NCI-H2171 (cell line): Measurements from ENCODE around the gene ATP11C.
"Not testable (repeated sequence)": the region's sequence is repeated elsewhere in the genome, so short reads cannot be mapped to it uniquely, and the experiment has no call there.

Experiments
- DNase-seq: peaks from one replicate; lab custom pipeline; 2025; lab: John Stamatoyannopoulos, UW

The ATP11C gene

DNA sequence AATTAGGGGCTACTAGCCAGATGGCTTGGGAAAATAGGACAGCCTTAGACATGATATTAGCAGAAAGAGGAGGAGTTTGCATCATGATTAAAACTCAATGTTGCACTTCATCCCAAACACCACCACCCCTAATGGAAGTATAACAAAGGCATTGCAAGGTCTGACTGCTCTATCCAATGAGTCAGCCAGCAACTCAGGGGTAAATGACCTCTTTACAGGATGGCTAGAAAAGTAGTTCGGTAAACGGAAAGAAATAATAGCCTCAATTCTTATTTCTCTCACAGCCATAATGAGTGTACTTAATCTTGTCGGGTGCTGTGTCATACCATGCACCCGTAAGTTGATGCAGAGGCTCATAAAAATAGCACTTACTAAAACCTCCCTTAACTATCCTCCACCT, 76.0 kb downstream of the ATP11C start:
- DNase-seq = not testable (repeated sequence)

DNA sequence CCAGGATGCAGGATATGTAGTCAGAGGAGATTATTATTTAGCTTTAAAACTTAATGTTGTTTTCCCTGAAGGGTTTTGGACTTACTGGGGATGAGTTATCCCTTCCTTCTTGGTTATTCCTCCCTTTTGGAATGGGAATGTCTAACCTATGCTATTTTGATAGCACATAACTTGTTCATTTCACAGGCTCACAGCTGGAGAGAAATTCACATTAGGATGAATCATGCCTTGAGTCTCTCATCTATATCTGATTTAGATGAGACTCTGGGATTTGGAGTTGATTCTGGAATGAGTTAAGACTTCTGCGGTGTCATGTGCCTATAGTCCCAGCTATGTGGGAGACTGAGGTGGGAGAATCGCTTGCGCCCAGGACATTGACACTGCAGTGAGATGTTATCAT, 81.1 kb downstream of the ATP11C start:
- DNase-seq = no peak

DNA sequence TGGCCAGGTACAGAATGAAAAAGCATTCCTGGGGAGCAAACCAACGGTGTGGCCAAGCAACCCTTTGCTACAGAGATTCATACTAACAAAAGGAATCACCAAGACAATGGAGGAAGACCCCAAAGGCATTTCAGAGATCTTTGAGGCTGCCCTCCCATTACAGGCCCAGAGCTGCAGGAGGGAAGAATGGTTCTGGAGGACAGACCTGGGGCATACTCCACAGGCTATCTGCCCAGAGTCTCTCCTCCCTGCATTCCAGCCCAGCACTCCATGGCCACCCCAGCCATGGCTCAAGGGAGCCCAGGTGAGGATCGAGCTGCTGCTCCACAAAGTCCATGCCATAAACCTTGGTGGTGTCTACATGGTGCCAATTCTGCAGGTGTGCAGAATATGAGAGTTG, 81.9 kb downstream of the ATP11C start:
- DNase-seq = no peak

DNA sequence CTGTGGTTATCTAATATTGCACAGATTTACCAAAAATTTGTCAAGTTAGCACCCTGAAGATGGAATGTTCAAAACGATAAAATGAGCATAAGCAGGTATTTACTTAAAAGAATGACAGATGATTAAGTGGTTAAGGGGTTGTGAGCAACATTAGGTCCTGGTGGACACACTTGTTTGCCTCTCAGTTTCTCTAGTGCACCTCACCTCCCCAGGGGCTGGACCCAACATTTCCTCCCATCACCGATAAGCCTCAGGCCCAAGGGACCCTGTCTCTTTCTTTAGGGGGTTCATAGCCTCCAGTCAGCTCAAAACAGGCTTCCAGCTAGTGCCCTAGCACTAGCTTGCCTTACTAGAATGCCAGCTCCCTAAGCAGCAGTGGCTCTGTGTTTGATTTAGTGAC, 88.0 kb downstream of the ATP11C start:
- no peak for DNase-seq

DNA sequence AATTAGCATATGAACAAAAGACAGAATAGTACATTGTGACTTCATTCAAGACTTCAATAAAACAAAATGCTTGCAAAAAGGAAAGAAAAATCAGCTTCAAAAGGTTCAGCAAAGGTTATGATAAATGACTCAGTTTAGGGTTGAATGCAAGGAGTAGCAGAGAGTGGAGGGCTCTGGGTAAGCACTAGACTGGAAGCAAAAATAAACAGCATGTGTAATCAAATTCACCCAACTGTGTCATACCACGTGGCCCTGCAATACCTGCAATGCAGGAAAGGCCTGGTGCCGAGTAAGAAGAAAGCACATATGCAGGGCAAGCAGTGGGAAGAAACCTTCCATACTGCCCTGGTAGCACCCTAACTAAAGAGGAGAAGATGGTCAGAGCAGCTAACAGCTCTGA, 88.7 kb downstream of the ATP11C start:
- no peak for DNase-seq

DNA sequence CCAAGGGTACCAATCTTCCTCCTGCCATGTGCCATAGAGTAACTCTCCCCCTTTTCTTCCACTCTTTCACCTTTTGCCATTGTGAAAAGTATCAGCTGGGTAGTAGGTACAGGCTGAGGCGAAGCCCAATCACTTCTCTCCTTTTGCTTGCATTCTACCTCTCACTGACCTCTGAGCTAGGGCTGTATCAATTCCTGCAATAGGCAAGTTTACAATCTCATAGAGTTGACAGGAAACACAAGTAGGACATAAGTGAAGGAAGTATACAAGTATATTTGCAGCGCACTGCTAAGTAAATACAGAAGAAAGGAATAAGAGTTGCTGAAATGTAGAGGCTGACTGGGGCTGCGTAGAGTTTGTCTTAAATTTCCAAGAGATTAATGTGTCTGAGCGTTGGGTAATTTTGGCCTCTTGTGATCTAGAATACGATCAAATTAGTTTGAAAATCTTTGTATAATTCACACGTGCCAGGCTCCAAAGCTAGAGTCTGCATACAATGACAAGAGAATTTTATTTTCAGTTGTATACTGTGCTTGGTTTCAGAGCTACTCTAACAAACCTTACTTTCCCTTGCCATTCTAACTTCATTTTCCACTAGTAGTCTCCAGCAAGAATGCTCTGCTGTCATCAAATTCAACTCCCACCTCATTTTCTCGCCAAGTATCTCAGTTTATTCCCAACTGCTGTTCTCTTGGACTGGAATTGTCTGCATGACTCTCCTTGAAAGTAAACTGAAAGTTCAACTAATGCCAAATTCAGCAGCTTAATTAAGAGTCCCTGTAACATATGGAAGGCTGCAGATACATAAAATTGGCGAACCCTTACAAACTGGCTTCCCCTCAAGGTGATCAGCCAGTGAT, 90.3 kb downstream of the ATP11C start:
- no peak for DNase-seq

DNA sequence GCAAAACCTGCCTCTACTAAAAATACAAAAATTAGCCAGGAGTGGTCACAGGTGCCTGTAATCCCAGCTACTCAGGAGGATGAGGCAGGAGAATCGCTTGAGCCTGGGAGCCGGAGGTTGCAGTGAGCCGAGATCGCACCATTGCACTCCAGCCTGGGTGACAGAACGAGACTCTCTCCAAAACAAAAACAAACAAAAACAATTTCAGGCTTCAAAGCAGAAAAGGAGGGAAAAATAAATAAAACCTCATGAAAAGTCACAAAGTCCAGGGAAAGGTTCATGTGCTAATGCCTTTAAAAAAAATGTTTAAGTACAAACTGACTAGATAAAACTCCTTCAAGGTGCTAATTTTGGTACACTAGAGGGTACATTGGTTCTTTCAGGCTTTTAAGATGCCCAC, 96.5 kb downstream of the ATP11C start:
- DNase-seq = not testable (repeated sequence)

DNA sequence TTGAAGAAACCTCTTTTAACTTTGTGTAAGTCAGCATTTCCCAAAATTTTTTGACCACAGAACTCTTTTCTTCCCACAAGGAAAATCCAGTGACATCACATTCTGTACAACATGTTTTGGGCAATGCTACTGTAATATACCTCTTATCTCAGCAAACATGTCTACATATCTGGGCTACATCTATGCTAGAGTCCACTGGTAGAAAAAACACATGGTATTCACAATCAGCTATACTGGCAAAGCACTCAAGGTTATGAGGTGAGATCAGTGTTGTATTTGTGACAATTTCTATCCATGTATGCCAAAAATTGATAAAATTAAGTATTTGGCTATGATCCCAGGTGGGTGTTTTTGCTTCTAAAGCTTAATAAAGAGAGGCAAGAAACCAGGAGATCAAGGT, 98.0 kb downstream of the ATP11C start:
- no peak for DNase-seq

DNA sequence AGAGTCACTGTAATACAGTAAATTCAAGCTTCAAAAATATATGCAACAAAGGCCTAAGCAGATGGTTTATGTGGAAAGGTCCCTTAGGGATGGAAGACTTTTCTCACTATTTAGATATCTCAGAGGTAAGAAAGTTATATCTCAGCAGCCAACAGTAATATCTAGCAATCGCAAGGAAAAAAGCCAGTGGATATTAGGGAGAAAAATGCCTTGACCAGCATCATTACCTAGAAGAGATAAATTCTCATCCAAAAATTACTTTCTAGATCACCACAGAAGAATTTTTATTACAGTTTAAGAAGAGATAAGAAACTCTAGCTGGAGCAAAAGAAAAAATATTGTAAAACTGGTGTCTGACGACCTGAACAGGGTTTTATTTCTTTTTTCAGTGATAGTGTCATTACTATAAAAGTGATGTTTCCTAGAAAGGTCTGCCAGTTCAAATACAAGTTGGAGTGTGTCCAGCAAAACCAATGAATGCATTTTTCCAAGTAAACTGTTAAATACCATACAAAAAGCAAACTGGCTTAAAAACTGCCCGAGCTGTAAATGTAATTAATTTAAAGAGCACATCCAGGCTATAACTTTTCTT, 100.0 kb downstream of the ATP11C start:
- no peak for DNase-seq

DNA sequence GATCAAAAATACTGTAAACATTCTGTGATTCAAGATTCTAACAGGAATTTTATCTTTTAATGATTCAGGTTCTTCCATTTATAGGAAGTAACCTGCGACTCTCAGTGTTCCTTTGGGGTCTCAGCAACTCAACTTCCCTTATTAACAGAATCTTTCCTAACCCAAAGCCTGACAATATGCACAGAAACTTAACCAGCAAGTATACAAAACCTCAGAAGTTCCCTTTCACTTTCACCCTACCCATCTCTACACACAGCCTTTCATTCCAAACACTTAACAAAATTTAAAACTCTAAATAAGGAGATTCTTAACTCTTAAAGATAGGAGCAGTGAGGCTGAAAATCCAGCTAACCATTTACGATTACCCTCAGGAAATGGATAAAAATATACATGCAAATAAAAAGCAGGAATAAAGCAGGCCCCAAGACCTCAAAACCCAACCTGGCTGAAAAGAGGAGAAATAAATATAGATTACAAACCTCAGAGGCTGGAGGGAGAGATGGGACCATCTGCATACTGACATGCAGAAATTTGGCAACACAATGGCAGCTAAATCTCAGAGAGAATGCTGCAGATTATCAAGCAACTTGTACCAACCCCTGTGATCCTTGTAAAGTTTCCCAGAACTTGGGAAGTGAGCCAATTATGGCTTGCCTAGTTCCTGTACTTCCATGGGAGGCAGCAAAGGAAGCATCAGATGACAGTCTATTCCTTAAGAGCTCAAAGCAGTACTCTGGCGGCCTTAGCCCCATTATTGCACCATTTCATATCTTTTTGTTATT, 101.0 kb downstream of the ATP11C start:
- DNase-seq = no peak

DNA sequence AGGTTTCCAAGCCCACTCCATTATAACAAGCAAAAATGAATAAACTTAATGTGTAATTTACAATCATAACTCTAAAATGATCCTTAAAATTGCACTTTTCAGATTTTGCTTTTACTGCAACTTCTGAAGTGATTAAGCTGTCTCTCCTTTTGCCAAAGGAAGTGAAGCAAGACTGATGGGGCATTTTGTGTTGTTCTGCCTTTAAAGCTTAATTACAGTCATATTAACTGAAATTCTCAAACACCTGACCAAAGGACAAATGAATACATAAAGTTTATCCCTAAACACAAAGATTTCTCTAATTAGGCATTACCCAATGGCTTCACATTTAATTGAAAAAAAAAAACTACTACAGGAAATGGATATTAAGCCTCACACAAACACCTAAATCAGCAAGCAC, 101.8 kb downstream of the ATP11C start:
- DNase-seq = no peak

DNA sequence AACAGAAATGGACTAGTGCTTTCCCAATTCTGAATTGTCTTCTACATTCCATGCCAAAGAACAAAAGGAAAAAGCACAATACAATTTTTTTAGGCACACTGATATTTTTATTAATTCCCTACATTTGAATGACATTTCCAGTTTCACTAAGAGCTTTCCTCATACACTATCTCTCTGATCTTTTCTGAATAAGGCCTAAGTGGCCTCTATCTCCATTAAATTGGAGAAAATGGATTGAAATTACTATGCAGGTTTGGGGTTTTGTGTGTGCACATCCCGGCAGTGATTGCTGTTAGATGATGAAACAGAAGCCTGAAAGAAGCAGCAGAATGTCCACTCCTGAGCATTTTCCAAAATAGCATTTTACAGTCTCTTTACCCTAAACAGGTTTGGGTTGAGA, 104.0 kb downstream of the ATP11C start:
- DNase-seq = no peak

DNA sequence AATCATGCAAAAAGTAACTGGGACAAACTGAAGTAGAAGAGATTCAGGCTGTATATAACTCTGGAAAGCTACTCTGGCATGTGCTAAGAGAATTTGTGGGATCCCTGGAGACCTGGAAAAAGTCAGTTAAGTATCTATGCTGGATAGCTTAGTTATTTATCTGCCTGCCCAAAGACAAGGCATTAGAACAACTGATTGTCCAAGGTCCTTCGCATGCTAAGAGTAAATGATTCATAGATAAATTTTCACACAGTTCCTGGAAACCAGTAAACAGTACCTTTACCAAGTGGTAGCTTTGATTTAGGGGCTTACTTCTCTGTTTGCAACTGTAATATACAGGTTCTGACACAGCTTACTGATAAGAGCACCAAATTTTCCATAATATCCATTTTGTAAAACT, 104.8 kb downstream of the ATP11C start:
- no peak for DNase-seq

DNA sequence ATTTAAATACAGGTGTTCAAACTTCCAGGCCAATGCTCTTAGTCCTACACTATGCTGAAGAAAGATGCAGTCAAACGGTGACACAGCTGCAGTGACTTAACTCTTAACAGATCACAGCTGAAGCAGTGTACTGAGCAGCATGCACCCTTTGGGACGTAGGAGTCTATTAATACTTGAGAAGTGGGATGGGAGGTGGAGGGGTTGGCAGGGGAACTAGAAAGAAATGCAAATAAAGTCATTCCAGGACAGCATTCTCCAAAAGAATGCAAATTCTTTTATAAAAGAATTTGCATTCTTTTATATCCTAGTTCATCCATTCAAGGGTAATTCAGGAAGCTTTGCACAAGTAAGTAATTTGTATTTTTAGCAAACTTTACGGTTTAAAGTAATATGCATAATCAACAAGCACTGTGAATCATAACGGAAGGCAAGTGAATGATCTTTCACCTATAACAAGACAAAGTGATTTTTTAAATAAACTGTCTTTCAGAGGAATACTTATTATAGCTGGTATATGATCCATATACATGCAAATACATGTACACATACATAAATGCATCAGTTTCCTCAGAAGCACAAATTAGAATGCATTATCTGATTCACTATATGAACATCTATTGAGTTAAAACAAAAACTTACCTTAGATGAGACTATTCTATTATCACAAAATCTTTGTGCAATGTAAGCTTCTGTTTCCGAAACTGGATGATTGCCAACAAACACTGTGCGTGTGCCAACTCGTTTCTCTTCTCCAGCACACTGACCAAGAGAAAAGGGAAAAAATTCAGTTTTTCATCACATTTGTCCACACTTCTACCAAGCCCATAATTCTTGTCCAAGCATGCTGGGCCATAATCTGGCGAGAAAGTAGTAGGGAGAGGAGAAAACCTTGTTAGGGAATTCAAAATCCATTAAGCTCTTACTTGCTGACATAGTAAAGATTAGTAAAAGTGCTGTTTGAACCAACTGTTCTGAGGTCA, 106.5 kb downstream of the ATP11C start:
- DNase-seq = no peak

DNA sequence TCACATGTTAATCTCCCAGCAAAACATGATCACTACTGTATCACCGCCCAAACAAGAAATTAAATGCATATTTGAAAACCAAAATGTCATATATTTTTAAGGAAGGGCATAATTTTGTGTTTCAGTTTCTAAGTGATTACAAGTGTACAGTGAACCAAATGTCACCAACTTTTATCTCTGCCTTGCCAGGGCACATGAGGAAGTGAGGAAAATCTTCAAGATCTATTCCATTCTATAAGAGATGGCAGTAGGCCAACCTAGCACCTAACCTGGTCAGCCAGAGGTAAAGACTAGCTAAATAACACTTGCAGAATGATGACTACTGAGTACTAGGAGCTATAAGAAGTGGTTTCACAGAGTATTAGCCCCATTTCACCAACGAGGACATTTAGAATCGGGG, 107.2 kb downstream of the ATP11C start:
- no peak for DNase-seq

DNA sequence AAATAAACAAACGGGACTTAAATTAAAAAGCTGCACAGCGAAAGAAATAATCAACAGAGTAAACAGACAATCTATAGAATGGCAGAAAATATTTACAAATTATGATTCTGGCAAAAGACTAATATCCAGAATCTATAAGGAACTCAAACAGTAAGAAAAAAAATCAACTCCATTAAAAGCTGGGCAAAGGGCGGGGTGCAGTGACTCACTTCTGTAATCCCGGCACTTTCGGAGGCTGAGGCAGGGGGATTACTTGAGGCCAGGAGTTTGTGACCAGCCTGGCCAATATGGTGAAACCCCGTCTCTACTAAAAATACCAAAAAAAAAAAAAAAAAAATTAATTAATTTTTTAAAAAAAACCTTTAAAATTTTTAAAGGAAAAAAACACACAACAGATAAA, 109.0 kb downstream of the ATP11C start:
- no peak for DNase-seq

DNA sequence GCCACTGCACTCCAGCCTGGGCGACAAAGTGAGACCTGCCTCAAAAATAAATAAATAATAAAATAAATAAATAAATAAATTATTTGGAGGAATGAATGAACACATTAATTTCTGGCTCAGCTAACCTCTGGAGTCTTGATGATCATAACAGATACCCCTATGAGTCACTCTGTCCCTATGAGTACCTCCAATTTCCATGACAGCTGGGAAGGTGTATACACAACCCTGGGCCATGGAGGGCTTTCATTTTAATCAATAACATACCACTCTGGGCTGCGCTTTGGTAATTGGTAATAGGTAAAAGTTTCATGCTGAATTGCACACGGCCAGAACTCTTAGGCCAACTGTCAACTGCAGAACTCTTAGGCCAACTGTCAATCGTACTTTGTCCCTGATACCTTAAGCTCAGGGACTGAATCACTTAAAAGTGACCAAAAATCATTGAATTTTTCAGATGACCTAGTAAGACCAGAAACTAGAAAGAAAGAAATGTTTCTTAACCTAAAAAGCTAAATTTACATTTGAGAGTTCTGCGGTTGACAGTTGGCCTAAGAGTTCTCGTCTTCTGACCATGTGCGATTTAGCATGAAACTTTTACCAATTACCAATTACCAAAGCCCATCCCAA, 112.4 kb downstream of the ATP11C start:
- no peak for DNase-seq

DNA sequence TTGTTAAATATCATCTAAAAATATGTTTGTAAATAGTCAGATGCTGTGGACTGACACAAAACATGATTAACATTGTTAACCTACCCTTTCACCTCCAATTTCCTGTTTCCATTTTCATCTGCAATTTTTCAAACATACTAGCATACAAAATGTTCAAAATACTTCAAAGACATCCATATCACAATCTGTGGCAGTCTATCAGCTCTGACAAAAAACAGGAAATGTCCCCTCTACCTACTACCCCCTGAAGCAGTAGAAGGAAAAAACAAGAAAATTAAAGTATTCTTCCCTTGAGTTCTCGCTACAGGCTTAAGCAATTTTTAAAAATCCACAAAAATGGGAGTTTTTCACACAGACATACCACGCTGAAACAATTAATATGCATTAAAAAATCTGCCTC, 116.6 kb downstream of the ATP11C start:
- no peak for DNase-seq

DNA sequence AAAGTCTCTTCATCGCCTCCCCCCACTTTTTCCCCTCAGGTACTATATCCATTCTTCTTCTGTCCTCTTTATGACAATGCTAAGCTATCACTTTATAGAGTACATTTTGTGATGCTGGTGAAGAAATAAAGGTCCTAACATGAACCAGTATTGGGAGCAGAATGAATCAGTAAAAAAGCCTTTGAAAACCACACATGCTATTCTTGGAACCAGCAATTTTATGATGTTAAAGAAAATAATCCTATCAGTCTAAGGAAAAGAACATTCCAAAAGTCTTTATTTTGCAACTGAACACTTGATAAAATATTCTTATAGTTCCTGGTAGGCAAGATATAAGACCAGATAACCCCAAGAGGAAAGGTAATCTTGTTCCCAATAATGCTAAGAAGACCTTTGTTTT, 117.1 kb downstream of the ATP11C start:
- DNase-seq = no peak

DNA sequence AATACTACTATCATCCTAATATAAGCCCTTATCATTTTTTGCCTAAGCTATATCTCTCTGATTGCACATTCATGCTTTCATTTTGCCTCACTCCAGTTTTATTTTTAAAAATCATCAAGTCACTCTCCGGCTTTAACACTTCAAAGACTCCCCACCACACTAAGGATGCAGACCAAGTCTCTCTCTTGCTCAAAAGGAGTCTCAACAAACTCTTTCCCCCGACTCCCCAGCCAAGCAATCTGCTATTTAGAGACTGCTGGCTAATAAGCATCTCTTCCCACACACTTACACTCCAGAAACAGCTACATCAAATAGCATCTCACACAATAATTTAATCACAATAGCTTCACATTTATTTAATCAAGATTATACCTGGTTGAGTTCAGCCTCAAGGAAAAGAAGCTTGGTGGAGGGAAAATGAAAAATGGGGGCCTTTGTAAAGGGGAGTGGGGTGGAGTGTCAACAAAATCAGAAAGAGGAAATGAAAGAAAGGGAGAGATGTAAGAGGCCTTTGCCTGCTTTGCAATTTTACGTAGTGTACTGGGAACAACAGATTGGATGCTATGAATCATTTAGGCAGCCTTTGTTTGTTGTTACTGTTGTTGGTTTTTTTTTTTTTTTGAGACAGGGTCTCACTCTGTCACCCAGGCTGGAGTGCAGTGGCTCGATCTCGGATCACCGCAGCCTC, 120.8 kb downstream of the ATP11C start:
- no peak for DNase-seq

DNA sequence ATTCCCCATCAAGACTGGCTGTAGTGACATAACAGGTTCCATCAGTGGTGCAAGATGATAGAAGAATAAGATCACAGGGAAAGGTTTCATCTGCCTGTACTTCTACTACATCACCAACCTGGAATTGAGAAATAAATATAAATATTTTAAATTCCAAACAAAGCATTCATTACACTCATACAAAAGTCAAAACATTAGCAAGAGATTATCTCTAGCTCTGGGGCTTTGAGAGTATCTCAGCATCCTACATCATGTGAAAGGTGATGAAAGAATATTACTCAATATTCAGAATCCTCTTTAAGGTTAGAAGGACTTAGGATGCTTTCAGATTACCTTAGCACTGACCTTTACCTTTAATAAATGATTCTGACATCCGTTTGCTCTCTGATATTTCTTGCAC, 128.4 kb downstream of the ATP11C start:
- no peak for DNase-seq
